ENCODE measurements around the gene CCDC70.

The CCDC70 gene

DNA sequence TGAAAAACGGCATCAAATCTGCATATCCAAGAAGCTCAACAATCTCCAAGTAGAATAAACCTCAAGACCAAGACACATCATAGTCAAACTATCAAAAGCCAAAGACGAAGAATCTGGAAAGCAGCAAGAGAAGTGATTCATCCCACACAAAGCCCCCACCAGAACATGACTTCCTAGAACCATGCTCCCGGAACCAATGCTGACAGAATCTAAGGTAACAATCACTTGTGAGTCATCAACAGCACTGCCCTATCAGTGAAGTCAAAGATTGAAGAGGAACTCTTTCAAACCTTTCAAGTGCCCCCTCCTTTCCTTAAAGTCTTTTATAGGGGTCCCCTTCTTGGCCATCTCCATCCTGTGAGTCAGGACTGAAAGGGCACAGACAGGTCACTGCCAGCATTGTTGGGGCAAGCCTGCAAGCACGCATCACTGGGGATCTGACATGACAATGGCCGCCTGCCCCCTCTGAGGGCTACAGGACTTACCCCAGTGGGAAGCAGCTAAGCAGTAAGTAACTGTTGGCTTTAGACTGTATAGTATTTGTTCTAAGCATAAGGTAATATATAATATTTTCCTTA, at the start of gene CCDC70:
TSS of gene CCDC70 (plus strand) at position 247 of the 578 bp plus-strand sequence. CDS start 3,443 bp downstream, outside the sequence.
- no peaks in the 10 kb centered on the region for H3K4me1 ChIP-seq (ENCODE audit: control insufficient read depth, insufficient read depth, low read length)
- no peaks in the 10 kb centered on the region for H3K9me3 ChIP-seq (ENCODE audit: control insufficient read depth, insufficient read depth, low read length)
- H3K36me3 ChIP-seq (ENCODE audit: control insufficient read depth, insufficient read depth, low read length) = no peaks in the 10 kb centered on the region
- H3K27me3 ChIP-seq (ENCODE audit: control insufficient read depth, insufficient read depth, low read length) = no peaks in the 10 kb centered on the region
- no peak within 1 kb of the TSS for H3K9ac ChIP-seq (ENCODE audit: low read depth, low read length)
- no peak within 1 kb of the TSS for H3K4me3 ChIP-seq (ENCODE audit: low read depth, low read length)

DNA sequence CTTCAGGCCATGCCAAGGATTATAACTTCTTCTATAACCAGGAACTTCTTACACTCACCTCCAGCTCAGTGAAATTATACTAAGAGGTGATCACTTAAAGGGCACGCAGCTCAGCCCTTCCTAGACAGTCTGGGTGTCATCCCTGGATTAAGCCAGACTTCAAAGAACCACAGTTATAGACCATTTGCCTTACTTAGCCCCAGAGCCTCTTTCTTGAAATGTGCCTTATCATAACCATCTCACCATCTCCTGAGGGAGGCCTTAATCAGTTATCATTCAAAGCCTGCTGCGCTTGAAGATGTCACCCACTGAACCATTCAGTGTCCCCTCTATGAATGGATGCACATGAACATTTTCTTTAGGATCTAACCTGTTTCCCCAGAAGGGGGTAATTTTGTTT, 47.7 kb upstream of the CCDC70 start:
- peaks cover 5% of the 10 kb centered on the region for H3K27me3 ChIP-seq (ENCODE audit: control insufficient read depth, insufficient read depth, low read length)
- no peaks in the 10 kb centered on the region for H3K9me3 ChIP-seq (ENCODE audit: control insufficient read depth, insufficient read depth, low read length)
- no peak overlapping the region for H3K9ac ChIP-seq (ENCODE audit: low read depth, low read length)
- H3K36me3 ChIP-seq (ENCODE audit: control insufficient read depth, insufficient read depth, low read length) = no peaks in the 10 kb centered on the region
- no peak overlapping the region for H3K4me3 ChIP-seq (ENCODE audit: low read depth, low read length)
- peaks cover 10% of the 10 kb centered on the region for H3K4me1 ChIP-seq (ENCODE audit: control insufficient read depth, insufficient read depth, low read length)

DNA sequence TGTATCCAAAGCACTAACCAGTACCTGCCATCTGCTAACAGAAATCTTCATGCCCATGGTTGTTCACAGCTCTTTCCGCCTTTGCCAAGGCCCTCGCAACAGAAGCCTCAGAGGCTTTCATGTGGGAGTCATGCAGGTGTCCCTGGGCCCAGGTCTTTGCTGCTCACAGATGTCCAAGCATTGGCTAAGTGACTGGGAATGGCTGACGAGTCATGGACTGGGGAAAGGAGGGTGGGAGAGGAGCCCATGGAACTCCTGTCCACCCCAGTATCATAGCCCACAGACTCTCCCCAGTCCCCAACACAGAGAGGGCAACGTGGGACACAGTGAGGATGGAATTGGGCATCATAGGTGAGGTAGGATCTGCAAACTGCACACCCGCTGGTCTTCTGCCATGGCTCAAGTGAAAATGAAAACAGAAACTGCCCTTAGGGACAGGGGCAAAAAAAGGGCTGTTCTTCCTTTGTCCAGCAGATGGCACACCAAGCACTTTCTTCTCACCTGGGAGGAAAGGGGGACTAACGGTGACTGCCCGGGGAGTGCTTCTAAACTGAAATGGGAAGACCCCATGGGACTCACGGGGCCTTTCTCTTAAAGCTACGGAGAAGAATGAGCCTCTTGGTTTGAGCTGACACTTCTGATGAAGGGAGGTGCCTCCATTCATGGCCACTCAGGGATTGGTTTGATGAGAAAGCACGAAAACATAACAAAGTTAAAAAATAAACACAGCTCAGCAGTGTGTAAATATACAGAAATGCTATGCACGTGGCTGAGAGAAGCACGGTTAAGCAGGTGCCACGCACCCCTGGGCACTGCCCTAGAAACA, 46.7 kb upstream of the CCDC70 start:
- Histone ChIP-seq H3K4me1 (ENCODE audit: control insufficient read depth, insufficient read depth, low read length) (peaks cover 15% of the 10 kb centered on the region), H3K4me3 (ENCODE audit: low read depth, low read length) (peak overlapping the region; percentile 4), H3K9me3 (ENCODE audit: control insufficient read depth, insufficient read depth, low read length) (no peaks in the 10 kb centered on the region), H3K9ac (ENCODE audit: low read depth, low read length) (no peak overlapping the region), H3K27me3 (ENCODE audit: control insufficient read depth, insufficient read depth, low read length) (peaks cover 5% of the 10 kb centered on the region), H3K36me3 (ENCODE audit: control insufficient read depth, insufficient read depth, low read length) (no peaks in the 10 kb centered on the region)

GRCh38 chr13:51815848-51816247, 45.9 kb upstream of the CCDC70 start:
- Histone ChIP-seq H3K4me1 (ENCODE audit: control insufficient read depth, insufficient read depth, low read length) (peaks cover 13% of the 10 kb centered on the region), H3K4me3 (ENCODE audit: low read depth, low read length) (no peak overlapping the region), H3K9me3 (ENCODE audit: control insufficient read depth, insufficient read depth, low read length) (no peaks in the 10 kb centered on the region), H3K36me3 (ENCODE audit: control insufficient read depth, insufficient read depth, low read length) (no peaks in the 10 kb centered on the region), H3K9ac (ENCODE audit: low read depth, low read length) (no peak overlapping the region), H3K27me3 (ENCODE audit: control insufficient read depth, insufficient read depth, low read length) (peaks cover 5% of the 10 kb centered on the region)

DNA sequence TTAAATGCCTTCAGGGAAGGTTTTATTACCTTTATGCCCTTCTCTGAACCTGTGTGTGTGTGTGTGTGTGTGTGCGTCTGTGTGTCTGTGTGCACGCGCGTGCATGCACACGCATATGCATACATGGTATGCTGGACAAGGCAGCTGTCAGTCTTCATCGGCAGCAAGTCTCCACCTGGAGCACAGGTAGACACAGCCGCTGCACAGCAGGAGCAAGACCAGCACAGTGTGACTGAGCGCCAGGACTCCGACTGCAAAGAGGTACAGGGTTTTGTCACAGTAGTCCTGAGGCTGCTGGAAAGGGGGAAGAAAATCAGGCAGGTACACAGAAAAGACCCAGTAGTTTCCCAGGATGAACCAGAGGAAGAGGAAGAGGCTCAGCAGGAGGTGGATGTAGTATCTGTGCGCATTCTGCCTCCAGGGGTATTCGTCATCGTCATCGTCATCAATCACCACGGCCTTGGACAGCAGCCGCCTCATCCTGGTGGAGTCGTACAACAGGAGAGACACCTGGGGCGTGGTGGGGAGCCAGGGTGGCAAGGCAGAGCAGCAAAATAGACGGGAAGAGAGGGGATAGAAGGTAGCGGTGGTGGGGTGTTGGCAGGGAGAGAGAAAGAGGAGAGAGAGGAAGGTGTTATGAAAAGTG, 45.0 kb upstream of the CCDC70 start:
- H3K9ac ChIP-seq (ENCODE audit: low read depth, low read length) = no peak overlapping the region

GRCh38 chr13:51817717-51818116, 44.1 kb upstream of the CCDC70 start:
- Histone ChIP-seq H3K27me3 (ENCODE audit: control insufficient read depth, insufficient read depth, low read length) (peaks cover 5% of the 10 kb centered on the region), H3K4me1 (ENCODE audit: control insufficient read depth, insufficient read depth, low read length) (peaks cover 12% of the 10 kb centered on the region), H3K4me3 (ENCODE audit: low read depth, low read length) (no peak overlapping the region), H3K9ac (ENCODE audit: low read depth, low read length) (no peak overlapping the region), H3K36me3 (ENCODE audit: control insufficient read depth, insufficient read depth, low read length) (no peaks in the 10 kb centered on the region), H3K9me3 (ENCODE audit: control insufficient read depth, insufficient read depth, low read length) (no peaks in the 10 kb centered on the region)

More for the DNA sequence above, 45.0 kb upstream of the CCDC70 start:
- Histone ChIP-seq H3K4me3 (ENCODE audit: low read depth, low read length) (no peak overlapping the region), H3K27me3 (ENCODE audit: control insufficient read depth, insufficient read depth, low read length) (peaks cover 5% of the 10 kb centered on the region), H3K36me3 (ENCODE audit: control insufficient read depth, insufficient read depth, low read length) (no peaks in the 10 kb centered on the region), H3K4me1 (ENCODE audit: control insufficient read depth, insufficient read depth, low read length) (peaks cover 12% of the 10 kb centered on the region), H3K9me3 (ENCODE audit: control insufficient read depth, insufficient read depth, low read length) (no peaks in the 10 kb centered on the region)

DNA sequence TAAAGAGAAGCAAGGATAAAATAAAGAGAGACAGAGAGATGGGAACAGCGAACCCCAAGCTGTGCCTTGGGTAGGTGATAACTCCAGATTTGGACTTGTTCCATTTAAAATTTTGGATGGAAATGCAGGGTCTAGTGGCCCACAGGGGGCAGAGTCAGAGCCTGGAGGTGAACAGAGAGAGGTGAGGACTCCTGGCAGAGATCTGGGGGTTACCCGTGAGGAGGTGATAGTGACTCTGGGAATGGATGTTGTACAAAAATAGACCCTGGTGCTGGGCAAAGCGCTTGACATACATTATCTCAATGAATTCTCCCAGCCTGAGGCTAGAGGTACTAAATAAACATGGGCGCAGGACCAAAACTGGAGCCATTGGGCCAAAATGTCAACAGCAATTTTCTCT, 43.5 kb upstream of the CCDC70 start:
- Histone ChIP-seq H3K9ac (ENCODE audit: low read depth, low read length) (no peak overlapping the region), H3K9me3 (ENCODE audit: control insufficient read depth, insufficient read depth, low read length) (no peaks in the 10 kb centered on the region), H3K4me3 (ENCODE audit: low read depth, low read length) (no peak overlapping the region), H3K4me1 (ENCODE audit: control insufficient read depth, insufficient read depth, low read length) (peaks cover 12% of the 10 kb centered on the region), H3K27me3 (ENCODE audit: control insufficient read depth, insufficient read depth, low read length) (peaks cover 5% of the 10 kb centered on the region), H3K36me3 (ENCODE audit: control insufficient read depth, insufficient read depth, low read length) (no peaks in the 10 kb centered on the region)

GRCh38 chr13:51818781-51819511, 42.8 kb upstream of the CCDC70 start:
- Histone ChIP-seq H3K9me3 (ENCODE audit: control insufficient read depth, insufficient read depth, low read length) (no peaks in the 10 kb centered on the region), H3K36me3 (ENCODE audit: control insufficient read depth, insufficient read depth, low read length) (no peaks in the 10 kb centered on the region), H3K27me3 (ENCODE audit: control insufficient read depth, insufficient read depth, low read length) (peaks cover 5% of the 10 kb centered on the region), H3K9ac (ENCODE audit: low read depth, low read length) (no peak overlapping the region), H3K4me1 (ENCODE audit: control insufficient read depth, insufficient read depth, low read length) (peaks cover 12% of the 10 kb centered on the region), H3K4me3 (ENCODE audit: low read depth, low read length) (no peak overlapping the region)

- Histone ChIP-seq H3K9ac (ENCODE audit: low read depth, low read length) (no peak overlapping the region), H3K9me3 (ENCODE audit: control insufficient read depth, insufficient read depth, low read length) (no peaks in the 10 kb centered on the region), H3K27me3 (ENCODE audit: control insufficient read depth, insufficient read depth, low read length) (peaks cover 5% of the 10 kb centered on the region), H3K4me3 (ENCODE audit: low read depth, low read length) (no peak overlapping the region), H3K4me1 (ENCODE audit: control insufficient read depth, insufficient read depth, low read length) (peaks cover 12% of the 10 kb centered on the region), H3K36me3 (ENCODE audit: control insufficient read depth, insufficient read depth, low read length) (no peaks in the 10 kb centered on the region)
Observed at GRCh38 chr13:51819544-51819943, 42.2 kb upstream of the CCDC70 start.

- Histone ChIP-seq H3K9ac (ENCODE audit: low read depth, low read length) (no peak overlapping the region), H3K4me1 (ENCODE audit: control insufficient read depth, insufficient read depth, low read length) (peaks cover 12% of the 10 kb centered on the region), H3K4me3 (ENCODE audit: low read depth, low read length) (no peak overlapping the region), H3K27me3 (ENCODE audit: control insufficient read depth, insufficient read depth, low read length) (peaks cover 5% of the 10 kb centered on the region), H3K36me3 (ENCODE audit: control insufficient read depth, insufficient read depth, low read length) (no peaks in the 10 kb centered on the region), H3K9me3 (ENCODE audit: control insufficient read depth, insufficient read depth, low read length) (no peaks in the 10 kb centered on the region)
Observed at GRCh38 chr13:51820016-51820597, 41.7 kb upstream of the CCDC70 start.

- H3K4me3 ChIP-seq (ENCODE audit: low read depth, low read length) = no peak overlapping the region
- H3K4me1 ChIP-seq (ENCODE audit: control insufficient read depth, insufficient read depth, low read length) = peaks cover 10% of the 10 kb centered on the region
- H3K9ac ChIP-seq (ENCODE audit: low read depth, low read length) = no peak overlapping the region
- no peaks in the 10 kb centered on the region for H3K9me3 ChIP-seq (ENCODE audit: control insufficient read depth, insufficient read depth, low read length)
- H3K36me3 ChIP-seq (ENCODE audit: control insufficient read depth, insufficient read depth, low read length) = no peaks in the 10 kb centered on the region
- no peaks in the 10 kb centered on the region for H3K27me3 ChIP-seq (ENCODE audit: control insufficient read depth, insufficient read depth, low read length)
Observed at GRCh38 chr13:51821606-51822005, 40.2 kb upstream of the CCDC70 start.

Data from iPS-15b (cell line).